RWPE1 (cell line): ENCODE measurements around the gene C10orf71.

Experiments
- CTCF ChIA-PET: fragments of 350-600 bp; sonication (Branson Sonifier 250); formaldehyde crosslinking; extraction: SDS; loops from one replicate; lab custom pipeline; 2021; lab: Yijun Ruan, JAX
- POLR2A ChIA-PET: fragments of 400-600 bp; formaldehyde crosslinking; extraction: SDS; loops from one replicate; lab custom pipeline; 2020; ENCODE audit warnings: antibody characterized with exemption; ENCODE audit not compliant: low non-redundant PET; lab: Yijun Ruan, JAX
- DNase-seq: peaks from one replicate; pipeline ENCODE4 v3.0.0; 2012; ENCODE audit warnings: low spot score
- H3K27ac ChIP-seq: fragments of 450-650 bp; 2 replicates; pipeline ENCODE4 v1.5.1; 2017
- CTCF ChIP-seq: fragments of 450-650 bp; conservative IDR thresholded peaks from 2 replicates; pipeline ENCODE4 v1.5.1; 2017; ENCODE audit warnings: low read depth, mild to moderate bottlenecking

Gene C10orf71

GRCh38 chr10:49367600-49367999 lies 68.6 kb downstream of the C10orf71 start:
- CTCF ChIA-PET: no interaction called here

GRCh38 chr10:49368256-49368655 lies 69.3 kb downstream of the C10orf71 start:
- no peak for DNase-seq
- CTCF ChIA-PET: interaction anchor here (0.5 kb wide), 1 partner anchor 279 kb away, joined by 3 read pairs; no protein-coding TSS in a partner anchor
- no peak overlapping the region for H3K27ac ChIP-seq
- no peak for TF ChIP-seq CTCF
- POLR2A ChIA-PET: no interaction called here

More at GRCh38 chr10:49367600-49367999, 68.6 kb downstream of the C10orf71 start:
- TF ChIP-seq CTCF: no peak
- no peak overlapping the region for H3K27ac ChIP-seq
- POLR2A ChIA-PET: no interaction called here
- no peak for DNase-seq

- no peak for DNase-seq
- H3K27ac ChIP-seq: no peak overlapping the region
- POLR2A ChIA-PET: no interaction called here
- no peak for TF ChIP-seq CTCF
- CTCF ChIA-PET: interaction anchor here (0.7 kb wide), 1 partner anchor 586 kb away, joined by 3 read pairs; no protein-coding TSS in a partner anchor
Observed at GRCh38 chr10:49369216-49370162, 70.5 kb downstream of the C10orf71 start.

- no peak for DNase-seq
- no peak for TF ChIP-seq CTCF
- H3K27ac ChIP-seq: no peak overlapping the region
- ChIA-PET POLR2A (no interaction called here), CTCF (no interaction called here)
Observed at GRCh38 chr10:49370326-49371100, 71.5 kb downstream of the C10orf71 start.

GRCh38 chr10:49371967-49372366 lies 73.0 kb downstream of the C10orf71 start:
- ChIA-PET CTCF (interaction anchor here (0.7 kb wide), 1 partner anchor 122 kb away, joined by 3 read pairs; no protein-coding TSS in a partner anchor), POLR2A (no interaction called here)
- H3K27ac ChIP-seq: no peak overlapping the region
- no peak for TF ChIP-seq CTCF
- DNase-seq: no peak

GRCh38 chr10:49373361-49373760 lies 74.4 kb downstream of the C10orf71 start:
- TF ChIP-seq CTCF: no peak
- no peak for DNase-seq
- H3K27ac ChIP-seq: no peak overlapping the region
- ChIA-PET CTCF (no interaction called here), POLR2A (no interaction called here)
